Psoas muscle (tissue), 8 donors: ENCODE measurements around the gene ZNF385A. TPM values are rescaled to one million over a fixed set of nuclear protein-coding genes. Genes with fewer than 3 reads are reported as not detected.
A peak's percentile ranks its signal among the peaks of the same experiment; 100 is the strongest.

Experiments used
- ATAC-seq, 4 donors: fragments of 200-7000 bp; cut with Tn5 transposase; one replicate each; pipeline ENCODE4 v1.9.1; 2020; ENCODE audit warnings: moderate library complexity in 3 of 4, mild to moderate bottlenecking in 2 of 4
- DNase-seq, 2 donors: peaks; one replicate each; pipeline ENCODE4 v3.0.0-alpha.2; 2020
- H3K27ac ChIP-seq: fragments of 200-600 bp; one replicate; pipeline ENCODE4 v1.8.0; 2022
- H3K27me3 ChIP-seq, 3 donors: fragments of 200-600 bp in 1 of 3; one replicate each; pipeline versions ENCODE4 v1.6.1 to v1.8.0; 2013 to 2022; ENCODE audit warnings: low read length in 2 of 3, mild to moderate bottlenecking in 2 of 3, moderate library complexity in 1 of 3; ENCODE audit not compliant: insufficient read depth in 3 of 3
- H3K36me3 ChIP-seq, 2 donors: fragments of 200-600 bp in 1 of 2; one replicate each; pipeline versions ENCODE4 v1.6.1 to v1.8.0; 2013 to 2022; ENCODE audit warnings: low read depth in 1 of 2, mild to moderate bottlenecking in 1 of 2, moderate library complexity in 1 of 2; ENCODE audit not compliant: insufficient read depth in 1 of 2
- H3K4me1 ChIP-seq: fragments of 200-600 bp; one replicate; pipeline ENCODE4 v1.8.0; 2022
- H3K4me3 ChIP-seq: fragments of 200-600 bp; one replicate; pipeline ENCODE4 v1.8.0; 2022; ENCODE audit warnings: mild to moderate bottlenecking
- H3K9me3 ChIP-seq: fragments of 200-600 bp; one replicate; pipeline ENCODE4 v1.8.0; 2022
- CTCF ChIP-seq: fragments of 200-600 bp; IDR thresholded peaks from one replicate; pipeline ENCODE4 v1.8.0; 2022; ENCODE audit warnings: antibody characterized with exemption
- WGBS, 3 donors: extraction: QIAGEN DNeasy Blood & Tissue Kit; methylation state at CpG; one replicate each; pipeline versions ENCODE4 v1.1.6 to v1.1.7; 2013; 5-methylcytosine and 5-hydroxymethylcytosine counted together
- intact Hi-C, 2 donors: fragments of 100-400 bp; cut with DNase I; formaldehyde crosslinking; loops; one replicate each; pipeline versions ENCODE4 v1.11.0 to v1.14.2; 2022
- polyA plus RNA-seq, 3 donors: library from polyadenylated mRNA; stranded (reverse); fragments of 200-250 nt; gene quantifications; one replicate each; pipeline ENCODE4 v1.2.3, GENCODE V29; 2013
- total RNA-seq, 4 donors: library from RNA; stranded (reverse); fragmentation: NEBNext Ultra II Directional in 2 of 4; extraction: Animal tissue kit (Norgen Biotek cat#: 25700) in 2 of 4; gene quantifications; one replicate each; pipeline versions ENCODE4 v1.2.1 to v1.2.4, GENCODE V29; 2021 to 2023
- donor health status: healthy with polysubstance abuse.
- donor health status: DM: no; HTN: no; CAD: no; lungs with moderate emphysema.
- donor health status: Bipolar disorder and iron deficiency.
- donor health status: healthy.
- donor health status: DM: yes; HTN: yes; CAD: no.
- donor health status: DM: no; HTN: no; CAD: no.
- donor health status: DM: no; HTN: no; CAD: no.
- donor health status: DM: yes; HTN: yes; CAD: no.

Gene ZNF385A
- total and polyA plus RNA-seq, 7 donors, result 4.9 to 85.8 (median 28.0) TPM

- peak; percentile 64 to 84 (median 80) for ATAC-seq
- WGBS, 3 donors, result 4 to 8% (median 5%) methylated on average over 22 to 49 of the region's 49 CpGs
- peak; percentile 76 to 84 for DNase-seq
- peak overlapping the region; percentile 63 for H3K4me3 ChIP-seq
- intact Hi-C loops, result loop anchor here in 1 of 2 donors (10.0 kb wide), 1 partner anchor 394 kb away; the partner anchor contains the start of gene HOXC10
- peaks cover 0 to 41% of the 10 kb centered on the region in 2 donors for H3K36me3 ChIP-seq
- peaks cover 65% of the 10 kb centered on the region for H3K4me1 ChIP-seq
- no peaks in the 10 kb centered on the region for H3K27me3 ChIP-seq
- H3K27ac ChIP-seq, result peak overlapping the region; percentile 56
- TF ChIP-seq CTCF, result no peak
- H3K9me3 ChIP-seq, result no peaks in the 10 kb centered on the region
These were observed 5.6 kb downstream of the ZNF385A start for GRCh38 chr12:54378796-54379397.

- Histone ChIP-seq H3K27me3 (no peaks in the 10 kb centered on the region), H3K4me3 (peak overlapping the region; percentile 63), H3K4me1 (peaks cover 57% of the 10 kb centered on the region), H3K9me3 (no peaks in the 10 kb centered on the region), H3K27ac (no peak overlapping the region), H3K36me3 (peaks cover 0 to 49% of the 10 kb centered on the region in 2 donors)
- ATAC-seq (no peak), DNase-seq (peak in 1 of 2 donors; percentile 39)
- TF ChIP-seq CTCF, result no peak
- WGBS, 3 donors, result 69 to 75% (median 75%) methylated on average over 6 of the region's 6 CpGs
- intact Hi-C loops, result loop anchor here in 1 of 2 donors (10.0 kb wide), 1 partner anchor 393 kb away; the partner anchor contains the start of gene HOXC10
These were observed 6.6 kb downstream of the ZNF385A start for GRCh38 chr12:54377797-54378515.

GRCh38 chr12:54377007-54377406 lies 7.5 kb downstream of the ZNF385A start:
- no peak for TF ChIP-seq CTCF
- Histone ChIP-seq H3K36me3 (peaks cover 0 to 52% of the 10 kb centered on the region in 2 donors), H3K27ac (peak overlapping the region; percentile 36), H3K4me1 (peaks cover 53% of the 10 kb centered on the region), H3K27me3 (no peaks in the 10 kb centered on the region), H3K4me3 (no peak overlapping the region), H3K9me3 (no peaks in the 10 kb centered on the region)
- no peak for ATAC-seq
- DNase-seq, result no peak
- intact Hi-C loops, result loop anchor here in 1 of 2 donors (10.0 kb wide), 1 partner anchor 392 kb away; the partner anchor contains the start of gene HOXC10
- 79 to 88% (median 80%) methylated on average over 2 of the region's 2 CpGs for WGBS, 3 donors

DNA sequence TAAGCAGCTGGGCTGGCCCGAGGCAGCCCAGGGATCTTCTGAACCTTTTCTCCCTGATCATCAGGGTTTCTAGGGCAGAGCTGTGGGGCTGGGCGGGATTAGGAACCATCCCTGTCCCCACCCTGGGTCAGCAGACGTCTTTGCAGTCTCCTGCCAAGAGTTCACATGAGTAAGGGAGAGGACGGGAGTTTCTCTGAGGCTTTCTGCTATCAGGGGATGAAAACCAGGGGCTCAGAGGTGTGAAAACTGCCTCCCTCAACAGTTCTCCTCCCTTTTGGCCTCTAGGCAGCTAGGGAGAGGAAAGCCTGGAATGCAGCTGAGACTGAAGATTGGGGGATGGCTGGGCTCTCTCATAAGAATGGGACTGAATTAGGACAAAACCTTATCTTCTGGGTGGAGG lies 7.9 kb downstream of the ZNF385A start:
- Histone ChIP-seq H3K4me3 (no peak overlapping the region), H3K36me3 (peaks cover 0 to 50% of the 10 kb centered on the region in 2 donors), H3K27ac (peak overlapping the region; percentile 36), H3K9me3 (no peaks in the 10 kb centered on the region), H3K27me3 (no peaks in the 10 kb centered on the region), H3K4me1 (peaks cover 55% of the 10 kb centered on the region)
- DNase-seq (peak in 1 of 2 donors; percentile 61), ATAC-seq (no peak)
- intact Hi-C loops, result loop anchor here in 1 of 2 donors (10.0 kb wide), 1 partner anchor 392 kb away; the partner anchor contains the start of gene HOXC10
- 68 to 79% (median 74%) methylated on average over 4 of the region's 4 CpGs for WGBS, 3 donors
- TF ChIP-seq CTCF, result no peak
